Lower leg skin (tissue), 3 donors: ENCODE measurements around the gene ATP2B2.

Experiments used
- POLR2A ChIP-seq, 2 donors: fragments of 450-650 bp; IDR thresholded peaks; one replicate each; pipeline ENCODE4 v1.6.1; 2016 to 2017; ENCODE audit warnings: antibody characterized with exemption in 2 of 2, mild to moderate bottlenecking in 1 of 2, moderate library complexity in 1 of 2
- TF ChIP-seq, protein P1 (sequence below), 3 donors: fragments of 450-650 bp; IDR thresholded peaks; one replicate each; pipeline ENCODE4 v1.5.1; 2016; ENCODE audit warnings: antibody characterized with exemption in 3 of 3, mild to moderate bottlenecking in 3 of 3, moderate library complexity in 2 of 3

- TF ChIP-seq, protein P1, sequence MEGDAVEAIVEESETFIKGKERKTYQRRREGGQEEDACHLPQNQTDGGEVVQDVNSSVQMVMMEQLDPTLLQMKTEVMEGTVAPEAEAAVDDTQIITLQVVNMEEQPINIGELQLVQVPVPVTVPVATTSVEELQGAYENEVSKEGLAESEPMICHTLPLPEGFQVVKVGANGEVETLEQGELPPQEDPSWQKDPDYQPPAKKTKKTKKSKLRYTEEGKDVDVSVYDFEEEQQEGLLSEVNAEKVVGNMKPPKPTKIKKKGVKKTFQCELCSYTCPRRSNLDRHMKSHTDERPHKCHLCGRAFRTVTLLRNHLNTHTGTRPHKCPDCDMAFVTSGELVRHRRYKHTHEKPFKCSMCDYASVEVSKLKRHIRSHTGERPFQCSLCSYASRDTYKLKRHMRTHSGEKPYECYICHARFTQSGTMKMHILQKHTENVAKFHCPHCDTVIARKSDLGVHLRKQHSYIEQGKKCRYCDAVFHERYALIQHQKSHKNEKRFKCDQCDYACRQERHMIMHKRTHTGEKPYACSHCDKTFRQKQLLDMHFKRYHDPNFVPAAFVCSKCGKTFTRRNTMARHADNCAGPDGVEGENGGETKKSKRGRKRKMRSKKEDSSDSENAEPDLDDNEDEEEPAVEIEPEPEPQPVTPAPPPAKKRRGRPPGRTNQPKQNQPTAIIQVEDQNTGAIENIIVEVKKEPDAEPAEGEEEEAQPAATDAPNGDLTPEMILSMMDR (IDR thresholded peaks at IDR 0.05), result no peak
- no peak for TF ChIP-seq POLR2A (IDR thresholded peaks at IDR 0.05)
Observed at GRCh38 chr3:10333349-10333650, 172.1 kb downstream of the ATP2B2 start.
